ENCODE results near the gene SPOPL. TPM values are rescaled to one million over a fixed set of nuclear protein-coding genes. Genes with fewer than 3 reads are reported as not detected.
A peak's percentile ranks its signal among the peaks of the same experiment; 100 is the strongest.
"Not testable (repeated sequence)": the region's sequence is repeated elsewhere in the genome, so short reads cannot be mapped to it uniquely, and the experiment has no call there.

Gene SPOPL
- total and polyA plus RNA-seq, 4 donors, result 9.7 to 33.5 (median 15.1) TPM

DNA sequence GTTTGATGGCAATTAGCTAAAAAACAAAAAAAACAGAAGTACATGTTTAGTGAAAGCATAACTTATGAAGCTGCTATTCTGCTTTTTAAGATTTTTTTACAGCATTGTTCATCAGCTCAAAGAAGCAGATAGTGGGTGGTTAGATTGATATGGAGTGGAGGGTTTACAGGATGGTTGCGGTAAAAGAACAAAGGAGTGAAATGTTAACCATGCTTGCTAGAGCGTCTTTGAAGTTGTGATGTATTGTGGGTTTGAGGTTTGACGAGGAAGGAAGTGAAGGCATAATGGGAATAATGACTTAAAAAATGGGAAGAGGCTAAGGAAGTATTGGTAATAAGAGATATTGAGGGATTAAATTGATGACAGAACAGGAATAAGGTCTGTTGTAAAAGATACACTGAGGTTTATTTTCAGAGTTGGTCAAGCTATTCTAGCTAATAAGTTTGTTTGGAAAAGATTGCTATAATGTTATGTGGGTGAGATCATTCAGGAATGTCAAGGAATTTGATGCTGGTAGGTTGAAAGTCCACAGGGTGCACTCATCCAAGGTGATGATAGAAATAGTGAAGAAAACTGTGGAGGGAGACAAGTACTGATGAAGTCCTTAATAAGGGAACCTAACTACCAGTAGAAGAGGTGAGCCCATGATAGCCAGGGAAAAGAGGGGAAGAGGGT, 14.6 kb downstream of the SPOPL start:
- Histone ChIP-seq H3K4me3 (ENCODE audit: low read depth, low read length) (no peak overlapping the region), H3K9me3 (ENCODE audit: control insufficient read depth, insufficient read depth, low read length) (no peaks in the 10 kb centered on the region), H3K27ac (ENCODE audit: low read depth, low read length) (no peak overlapping the region), H3K36me3 (ENCODE audit: control insufficient read depth, insufficient read depth, low read length) (no peaks in the 10 kb centered on the region), H3K4me1 (ENCODE audit: control insufficient read depth, insufficient read depth, low read length) (no peaks in the 10 kb centered on the region), H3K27me3 (ENCODE audit: control insufficient read depth, insufficient read depth, low read length) (no peaks in the 10 kb centered on the region)
- DNase-seq (ENCODE audit: low read depth in 4 of 6, low spot score in 6 of 6), result no peak
- WGBS (ENCODE audit: insufficient coverage), result 63% methylated on average over 3 of the region's 3 CpGs

DNA sequence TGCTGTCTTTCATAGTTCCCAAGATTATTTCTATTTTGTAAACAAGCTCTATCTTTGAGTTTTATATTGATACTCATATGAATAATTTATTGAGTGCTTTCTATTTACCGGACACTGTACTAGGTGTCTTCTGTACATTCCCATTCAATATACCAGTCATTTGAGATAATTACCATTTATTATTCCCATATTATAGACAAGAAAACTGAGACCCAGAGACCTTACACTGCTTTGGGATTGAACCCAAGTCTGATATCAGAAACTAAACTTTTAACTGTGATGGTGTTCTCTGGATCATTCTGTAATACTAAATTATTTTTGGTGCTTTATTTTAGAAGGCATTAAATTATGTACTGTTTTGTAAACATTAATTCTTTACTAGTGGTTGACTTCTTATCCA, 17.3 kb downstream of the SPOPL start:
- DNase-seq (ENCODE audit: low read depth in 4 of 6, low spot score in 6 of 6), result no peak
- Histone ChIP-seq H3K4me3 (ENCODE audit: low read depth, low read length) (no peak overlapping the region), H3K27ac (ENCODE audit: low read depth, low read length) (no peak overlapping the region), H3K9me3 (ENCODE audit: control insufficient read depth, insufficient read depth, low read length) (no peaks in the 10 kb centered on the region), H3K27me3 (ENCODE audit: control insufficient read depth, insufficient read depth, low read length) (no peaks in the 10 kb centered on the region), H3K36me3 (ENCODE audit: control insufficient read depth, insufficient read depth, low read length) (no peaks in the 10 kb centered on the region), H3K4me1 (ENCODE audit: control insufficient read depth, insufficient read depth, low read length) (no peaks in the 10 kb centered on the region)
- no CpG with 5 or more reads among the region's 1 CpG for WGBS (ENCODE audit: insufficient coverage)

DNA sequence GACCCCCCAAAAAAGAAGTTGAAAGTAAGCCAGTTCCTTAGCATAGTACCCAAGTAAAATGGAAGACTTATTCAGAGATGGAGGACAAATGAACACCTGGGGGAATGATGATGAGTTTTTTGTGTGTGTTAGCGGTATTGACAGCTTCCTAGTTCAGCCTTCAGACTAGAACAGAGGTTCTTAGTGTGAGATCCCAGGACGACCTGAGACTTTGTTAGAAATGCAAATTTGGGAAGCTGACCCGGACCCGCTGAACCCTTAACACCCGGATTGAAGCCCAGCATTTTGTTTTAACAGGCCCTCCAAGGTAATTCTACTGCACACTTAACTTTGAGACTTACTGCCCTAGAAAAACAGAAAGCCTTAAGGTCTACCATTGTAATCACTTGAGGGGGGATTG, 20.3 kb downstream of the SPOPL start:
- Histone ChIP-seq H3K4me3 (ENCODE audit: low read depth, low read length) (no peak overlapping the region), H3K27ac (ENCODE audit: low read depth, low read length) (no peak overlapping the region), H3K9me3 (ENCODE audit: control insufficient read depth, insufficient read depth, low read length) (peaks cover 1% of the 10 kb centered on the region), H3K4me1 (ENCODE audit: control insufficient read depth, insufficient read depth, low read length) (no peaks in the 10 kb centered on the region), H3K36me3 (ENCODE audit: control insufficient read depth, insufficient read depth, low read length) (no peaks in the 10 kb centered on the region), H3K27me3 (ENCODE audit: control insufficient read depth, insufficient read depth, low read length) (no peaks in the 10 kb centered on the region)
- WGBS (ENCODE audit: insufficient coverage), result 35% methylated on average over 3 of the region's 5 CpGs
- DNase-seq (ENCODE audit: low read depth in 4 of 6, low spot score in 6 of 6), result no peak

DNA sequence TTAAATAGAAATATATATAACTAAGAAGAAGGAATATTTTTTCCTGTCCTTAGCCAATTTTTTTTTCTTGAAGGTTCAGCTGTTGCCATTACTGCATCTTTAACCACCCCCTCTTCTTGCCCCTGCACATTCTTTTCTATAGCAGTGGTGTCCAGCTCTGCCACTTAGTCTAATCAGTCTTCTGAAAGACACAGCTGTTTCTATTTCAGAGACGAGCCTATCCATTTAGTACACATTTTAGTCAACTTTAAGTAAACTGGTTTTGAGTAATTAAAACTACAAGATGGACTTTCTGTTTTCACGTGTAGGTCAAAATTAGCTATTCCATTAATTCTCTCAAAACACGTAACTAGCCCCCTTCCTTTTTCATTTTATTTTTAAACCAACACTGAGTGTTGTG, 21.0 kb downstream of the SPOPL start:
- Histone ChIP-seq H3K9me3 (ENCODE audit: control insufficient read depth, insufficient read depth, low read length) (peaks cover 1% of the 10 kb centered on the region), H3K27ac (ENCODE audit: low read depth, low read length) (no peak overlapping the region), H3K4me3 (ENCODE audit: low read depth, low read length) (no peak overlapping the region), H3K27me3 (ENCODE audit: control insufficient read depth, insufficient read depth, low read length) (no peaks in the 10 kb centered on the region), H3K4me1 (ENCODE audit: control insufficient read depth, insufficient read depth, low read length) (no peaks in the 10 kb centered on the region), H3K36me3 (ENCODE audit: control insufficient read depth, insufficient read depth, low read length) (no peaks in the 10 kb centered on the region)
- no peak for DNase-seq (ENCODE audit: low read depth in 4 of 6, low spot score in 6 of 6)
- WGBS (ENCODE audit: insufficient coverage), result no CpG with 5 or more reads among the region's 3 CpGs

DNA sequence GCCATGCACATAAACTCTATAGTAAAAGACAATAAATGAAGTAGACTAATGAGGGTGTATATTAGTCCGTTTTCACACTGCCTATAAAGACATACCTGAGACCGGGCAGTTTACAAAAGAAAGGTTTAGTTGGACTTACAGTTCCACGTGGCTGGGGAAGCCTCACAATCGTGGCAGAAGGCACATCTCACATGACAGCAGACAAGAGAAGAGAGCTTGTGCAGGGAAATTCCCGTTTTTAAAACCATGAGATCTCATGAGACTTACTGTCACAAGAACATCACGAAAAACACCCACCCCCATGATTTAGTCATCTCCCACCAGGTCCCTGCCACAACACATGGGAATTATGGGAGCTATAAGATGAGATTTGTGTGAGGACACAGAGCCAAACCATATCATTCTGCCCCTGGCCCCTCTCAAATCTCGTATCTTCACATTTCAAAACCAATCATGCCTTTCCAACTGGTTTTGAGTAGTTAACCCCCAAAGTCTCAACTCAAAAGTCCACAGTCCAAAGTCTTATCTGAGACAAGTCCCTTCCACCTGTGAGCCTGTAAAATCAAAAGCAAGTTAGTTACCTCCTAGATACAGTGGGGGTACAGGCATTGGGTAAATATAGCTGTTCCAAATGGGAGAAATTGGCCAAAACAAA, 21.6 kb downstream of the SPOPL start:
- not testable (repeated sequence) for H3K27ac ChIP-seq (ENCODE audit: low read depth, low read length); H3K9me3 ChIP-seq (ENCODE audit: control insufficient read depth, insufficient read depth, low read length); H3K4me1 ChIP-seq (ENCODE audit: control insufficient read depth, insufficient read depth, low read length); DNase-seq (ENCODE audit: low read depth in 4 of 6, low spot score in 6 of 6); H3K36me3 ChIP-seq (ENCODE audit: control insufficient read depth, insufficient read depth, low read length); H3K27me3 ChIP-seq (ENCODE audit: control insufficient read depth, insufficient read depth, low read length); H3K4me3 ChIP-seq (ENCODE audit: low read depth, low read length)
- 100% methylated on average over 4 of the region's 7 CpGs for WGBS (ENCODE audit: insufficient coverage)

DNA sequence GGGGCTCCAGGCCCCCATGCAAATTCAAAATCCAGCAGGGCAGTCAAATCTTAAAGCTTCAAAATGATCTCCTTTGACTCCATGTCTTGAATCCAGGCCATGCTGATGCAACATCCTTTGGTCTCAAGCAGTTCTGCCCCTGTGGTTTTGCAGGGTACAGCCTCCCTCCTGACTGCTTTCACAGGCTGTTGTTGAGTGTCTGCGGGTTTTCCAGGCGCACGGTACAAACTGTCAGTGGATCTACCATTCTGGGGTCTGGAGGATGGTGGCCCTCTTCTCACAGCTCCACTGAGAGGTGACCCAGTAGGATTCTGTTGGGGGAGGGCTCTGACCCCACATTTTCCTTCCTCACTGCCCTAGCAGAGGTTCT, 22.1 kb downstream of the SPOPL start:
- not testable (repeated sequence) for H3K9me3 ChIP-seq (ENCODE audit: control insufficient read depth, insufficient read depth, low read length); H3K36me3 ChIP-seq (ENCODE audit: control insufficient read depth, insufficient read depth, low read length); H3K4me1 ChIP-seq (ENCODE audit: control insufficient read depth, insufficient read depth, low read length); H3K27ac ChIP-seq (ENCODE audit: low read depth, low read length); DNase-seq (ENCODE audit: low read depth in 4 of 6, low spot score in 6 of 6); H3K4me3 ChIP-seq (ENCODE audit: low read depth, low read length); H3K27me3 ChIP-seq (ENCODE audit: control insufficient read depth, insufficient read depth, low read length)
- WGBS (ENCODE audit: insufficient coverage), result 100% methylated on average over 3 of the region's 3 CpGs

DNA sequence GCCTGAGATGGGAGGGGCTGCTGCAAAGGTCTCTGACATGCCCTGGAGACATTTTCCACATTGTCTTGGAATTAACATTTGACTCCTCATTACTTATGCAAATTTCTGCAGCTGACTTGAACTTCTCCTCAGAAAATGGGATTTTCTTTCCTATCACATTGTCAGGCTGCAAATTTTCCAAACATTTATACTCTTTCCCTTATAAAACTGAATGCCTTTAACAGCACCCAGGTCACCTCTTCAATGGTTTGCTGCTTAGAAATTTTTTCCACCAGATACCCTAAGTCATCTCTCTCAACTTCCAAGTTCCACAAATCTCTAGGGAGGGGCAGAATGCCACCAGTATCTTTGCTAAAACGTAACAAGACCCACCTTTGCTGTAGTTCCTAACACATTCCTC, 22.8 kb downstream of the SPOPL start:
- H3K27me3 ChIP-seq (ENCODE audit: control insufficient read depth, insufficient read depth, low read length); H3K4me3 ChIP-seq (ENCODE audit: low read depth, low read length); H3K36me3 ChIP-seq (ENCODE audit: control insufficient read depth, insufficient read depth, low read length); H3K4me1 ChIP-seq (ENCODE audit: control insufficient read depth, insufficient read depth, low read length); H3K9me3 ChIP-seq (ENCODE audit: control insufficient read depth, insufficient read depth, low read length); H3K27ac ChIP-seq (ENCODE audit: low read depth, low read length); DNase-seq (ENCODE audit: low read depth in 4 of 6, low spot score in 6 of 6): not testable (repeated sequence)
- 93% methylated on average over 1 of the region's 1 CpG for WGBS (ENCODE audit: insufficient coverage)

DNA sequence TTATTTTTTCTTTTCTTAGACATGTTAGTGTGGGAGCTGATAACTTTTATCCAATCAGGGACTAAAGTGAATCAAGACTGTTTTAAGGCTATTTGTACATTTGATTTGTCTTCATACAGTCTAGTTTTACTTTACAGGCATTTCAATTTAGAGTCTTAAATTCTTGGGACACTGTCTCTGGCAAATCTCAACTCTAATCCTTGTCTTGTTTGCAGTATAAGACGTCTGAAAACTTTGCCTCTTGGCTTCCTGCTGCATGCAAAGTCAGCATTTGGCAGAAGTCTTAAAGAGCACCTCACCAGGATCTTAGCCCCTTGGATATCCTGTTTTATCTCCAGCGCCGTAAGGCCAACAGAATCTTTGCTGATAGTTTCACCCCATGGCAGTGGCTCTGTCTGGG, 30.3 kb downstream of the SPOPL start:
- Histone ChIP-seq H3K4me3 (ENCODE audit: low read depth, low read length) (no peak overlapping the region), H3K27me3 (ENCODE audit: control insufficient read depth, insufficient read depth, low read length) (no peaks in the 10 kb centered on the region), H3K9me3 (ENCODE audit: control insufficient read depth, insufficient read depth, low read length) (no peaks in the 10 kb centered on the region), H3K27ac (ENCODE audit: low read depth, low read length) (no peak overlapping the region), H3K4me1 (ENCODE audit: control insufficient read depth, insufficient read depth, low read length) (no peaks in the 10 kb centered on the region), H3K36me3 (ENCODE audit: control insufficient read depth, insufficient read depth, low read length) (no peaks in the 10 kb centered on the region)
- peak in 1 of 6 donors; percentile 6 for DNase-seq (ENCODE audit: low read depth in 4 of 6, low spot score in 6 of 6)
- 61% methylated on average over 3 of the region's 3 CpGs for WGBS (ENCODE audit: insufficient coverage)

DNA sequence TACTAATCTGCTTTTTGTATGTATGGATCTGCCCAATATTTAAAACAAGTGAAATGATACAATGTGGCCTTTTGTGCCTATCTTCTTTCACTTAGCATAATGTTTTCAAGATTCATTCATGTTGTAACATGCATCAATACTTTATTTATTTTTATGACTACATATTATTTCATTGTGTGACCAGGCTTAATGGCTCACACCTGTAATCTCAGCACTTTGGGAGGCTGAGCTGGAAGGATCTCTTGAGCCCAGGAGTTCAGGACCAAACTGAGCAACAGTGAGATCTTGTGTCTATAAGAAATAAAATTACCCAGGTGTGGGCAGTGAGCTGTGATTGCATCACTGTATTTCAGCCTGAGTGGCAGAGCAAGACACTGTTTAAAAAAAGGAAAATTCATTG, 33.2 kb downstream of the SPOPL start:
- Histone ChIP-seq H3K27me3 (ENCODE audit: control insufficient read depth, insufficient read depth, low read length) (no peaks in the 10 kb centered on the region), H3K4me1 (ENCODE audit: control insufficient read depth, insufficient read depth, low read length) (no peaks in the 10 kb centered on the region), H3K36me3 (ENCODE audit: control insufficient read depth, insufficient read depth, low read length) (no peaks in the 10 kb centered on the region), H3K9me3 (ENCODE audit: control insufficient read depth, insufficient read depth, low read length) (peaks cover 5% of the 10 kb centered on the region), H3K4me3 (ENCODE audit: low read depth, low read length) (no peak overlapping the region), H3K27ac (ENCODE audit: low read depth, low read length) (no peak overlapping the region)
- no peak for DNase-seq (ENCODE audit: low read depth in 4 of 6, low spot score in 6 of 6)

DNA sequence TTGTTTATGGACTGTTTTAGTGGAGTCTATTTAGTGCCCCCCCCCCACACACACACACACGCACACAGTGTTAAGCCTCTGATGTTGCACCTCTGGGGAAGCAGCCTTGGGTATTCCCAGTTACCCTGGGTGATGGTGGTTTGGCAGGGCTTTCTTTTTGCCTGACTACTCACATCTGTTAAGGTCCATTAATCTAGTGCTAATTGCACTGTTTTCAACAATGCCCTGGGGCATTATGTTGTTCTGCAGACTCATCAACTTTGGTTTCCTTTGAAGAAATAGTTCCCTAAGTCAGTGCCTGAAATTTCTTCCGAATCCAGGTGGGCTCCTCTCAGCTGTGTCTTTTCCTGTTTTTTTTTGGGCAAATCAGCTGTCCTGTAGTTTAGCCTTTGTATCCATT, 34.7 kb downstream of the SPOPL start:
- no peaks in the 10 kb centered on the region for H3K36me3 ChIP-seq (ENCODE audit: control insufficient read depth, insufficient read depth, low read length)
- H3K27me3 ChIP-seq (ENCODE audit: control insufficient read depth, insufficient read depth, low read length), result no peaks in the 10 kb centered on the region
- DNase-seq (ENCODE audit: low read depth in 4 of 6, low spot score in 6 of 6), result peak in 2 of 6 donors; percentile 5 to 61
- 30% methylated on average over 1 of the region's 2 CpGs for WGBS (ENCODE audit: insufficient coverage)
- no peaks in the 10 kb centered on the region for H3K4me1 ChIP-seq (ENCODE audit: control insufficient read depth, insufficient read depth, low read length)
- H3K27ac ChIP-seq (ENCODE audit: low read depth, low read length), result no peak overlapping the region
- H3K9me3 ChIP-seq (ENCODE audit: control insufficient read depth, insufficient read depth, low read length), result peaks cover 5% of the 10 kb centered on the region
- no peak overlapping the region for H3K4me3 ChIP-seq (ENCODE audit: low read depth, low read length)
